H1 (cell line): ENCODE data around the gene CEP89. TPM values are rescaled to one million over a fixed set of nuclear protein-coding genes. Genes with fewer than 3 reads are reported as not detected.

Experiments
- CTCF ChIA-PET: fragments of 300-600 bp; sonication (Branson Sonifier 250); formaldehyde crosslinking; loops from one replicate; lab custom pipeline; 2021; ENCODE audit not compliant: partially characterized antibody; lab: Charles Lee
- POLR2A ChIA-PET: fragments of 300-600 bp; sonication (Branson Sonifier 250); formaldehyde crosslinking; loops from one replicate; lab custom pipeline; 2021; ENCODE audit warnings: inconsistent platforms; ENCODE audit not compliant: partially characterized antibody; lab: Charles Lee
- DNase-seq, 2 experiments: peaks; one replicate each; pipeline versions ENCODE4 v3.0.0 to v3.0.0-alpha.2; 2010 to 2022; ENCODE audit warnings: low spot score in 2 of 2, low read depth in 1 of 2, mixed read lengths in 1 of 2
- FAIRE-seq: peaks from 2 replicates; lab custom pipeline; 2011; peaks lifted over from hg19 to GRCh38; lab: Jason Lieb, UNC
- H2AFZ ChIP-seq: 2 replicates; pipeline ENCODE4 v1.8.1; 2012; ENCODE audit warnings: low read length, inconsistent platforms
- H2AK5ac ChIP-seq: 2 replicates; pipeline ENCODE4 v1.6.1; 2013; ENCODE audit warnings: low read depth, low read length
- H2BK120ac ChIP-seq: replicated peaks from 2 replicates; pipeline ENCODE3; 2013; ENCODE audit warnings: low read depth, low read length, inconsistent platforms
- H2BK12ac ChIP-seq: 2 replicates; pipeline ENCODE4 v1.6.1; 2013; ENCODE audit warnings: low read depth, low read length
- H2BK15ac ChIP-seq: 2 replicates; pipeline ENCODE4 v1.6.1; 2013; ENCODE audit warnings: low read length
- H2BK20ac ChIP-seq: 2 replicates; pipeline ENCODE4 v1.6.1; 2013; ENCODE audit warnings: low read length
- H2BK5ac ChIP-seq: 2 replicates; pipeline ENCODE4 v1.6.1; 2013; ENCODE audit warnings: low read depth, low read length
- H3K14ac ChIP-seq: 2 replicates; pipeline ENCODE4 v1.6.1; 2013; ENCODE audit warnings: inconsistent platforms; ENCODE audit not compliant: insufficient read length
- H3K18ac ChIP-seq: 2 replicates; pipeline ENCODE4 v1.6.1; 2013; ENCODE audit warnings: low read length; ENCODE audit errors: extremely low read depth
- H3K23ac ChIP-seq: 2 replicates; pipeline ENCODE4 v1.6.1; 2013; ENCODE audit warnings: inconsistent platforms; ENCODE audit not compliant: insufficient read length
- H3K23me2 ChIP-seq: 2 replicates; pipeline ENCODE4 v1.6.1; 2013; ENCODE audit warnings: low read depth, low read length
- H3K27ac ChIP-seq: 2 replicates; pipeline ENCODE4 v1.6.1; 2011; ENCODE audit warnings: low read depth, low read length, inconsistent platforms
- H3K27me3 ChIP-seq, 4 experiments: replicated peaks in 1 of 4; 1 replicate in 1 of 4; 2 replicates in 3 of 4; pipeline versions ENCODE4 v1.6.1 to v1.8.1; 2011 to 2013; ENCODE audit warnings: low read length in 3 of 4, mild to moderate bottlenecking in 3 of 4, inconsistent platforms in 2 of 4, mixed read lengths in 2 of 4, moderate library complexity in 1 of 4; ENCODE audit not compliant: control insufficient read depth in 3 of 4, insufficient read depth in 3 of 4; ENCODE audit errors: extremely low read depth in 1 of 4
- H3K36me3 ChIP-seq, 4 experiments: 2 replicates each; pipeline versions ENCODE4 v1.6.1 to v1.8.1; 2011 to 2013; ENCODE audit warnings: mild to moderate bottlenecking in 4 of 4, low read length in 3 of 4, moderate library complexity in 2 of 4, control low read depth in 1 of 4, inconsistent platforms in 1 of 4; ENCODE audit not compliant: insufficient read depth in 4 of 4, control insufficient read depth in 2 of 4
- H3K4ac ChIP-seq: replicated peaks from 2 replicates; pipeline ENCODE3; 2013; ENCODE audit warnings: low read length, low read depth, mixed read lengths, inconsistent platforms; ENCODE audit not compliant: insufficient read length
- H3K4me1 ChIP-seq, 4 experiments: replicated peaks in 1 of 4; 1 replicate in 1 of 4; 2 replicates in 3 of 4; pipeline versions ENCODE4 v1.6.1 to v1.8.1; 2011 to 2013; ENCODE audit warnings: low read length in 3 of 4, inconsistent platforms in 2 of 4, mixed read lengths in 1 of 4; ENCODE audit not compliant: insufficient read depth in 4 of 4, control insufficient read depth in 3 of 4
- H3K4me2 ChIP-seq, 2 experiments: 2 replicates each; pipeline versions ENCODE4 v1.6.1 to v1.8.1; 2011 to 2013; ENCODE audit warnings: low read depth in 2 of 2, low read length in 2 of 2, control low read depth in 1 of 2, inconsistent platforms in 1 of 2, mild to moderate bottlenecking in 1 of 2; ENCODE audit not compliant: insufficient read depth in 1 of 2
- H3K4me3 ChIP-seq, 4 experiments: fragments of 200-600, 300-600 bp in 1 of 4; sonication (generic), shearing (Covaris generic), sonication (Bioruptor Twin) in 1 of 4; 2 replicates each; pipeline versions ENCODE4 v1.5.1 to v1.8.1; 2011 to 2016; ENCODE audit warnings: low read length in 4 of 4, low read depth in 3 of 4, control low read depth in 2 of 4, inconsistent platforms in 2 of 4, mild to moderate bottlenecking in 2 of 4, mixed read lengths in 1 of 4, moderate library complexity in 1 of 4; ENCODE audit not compliant: insufficient read depth in 2 of 4; ENCODE audit errors: extremely low read depth in 1 of 4
- H3K56ac ChIP-seq: replicated peaks from 2 replicates; pipeline ENCODE3; 2013; ENCODE audit warnings: low read depth, mild to moderate bottlenecking, mixed read lengths, low read length, inconsistent platforms; ENCODE audit not compliant: insufficient read length
- H3K79me1 ChIP-seq: 2 replicates; pipeline ENCODE4 v1.6.1; 2013; ENCODE audit warnings: low read depth, low read length, control low read depth
- H3K79me2 ChIP-seq, 2 experiments: 2 replicates each; pipeline versions ENCODE4 v1.6.1 to v1.8.1; 2012 to 2013; ENCODE audit warnings: low read length in 2 of 2, mild to moderate bottlenecking in 2 of 2, inconsistent platforms in 1 of 2; ENCODE audit not compliant: insufficient read depth in 2 of 2, control insufficient read depth in 1 of 2
- H3K9ac ChIP-seq, 4 experiments: replicated peaks in 1 of 4; 1 replicate in 1 of 4; 2 replicates in 3 of 4; pipeline versions ENCODE4 v1.6.1 to v1.8.1; 2011 to 2013; ENCODE audit warnings: low read depth in 3 of 4, low read length in 3 of 4, control low read depth in 2 of 4, mild to moderate bottlenecking in 2 of 4, moderate library complexity in 2 of 4, inconsistent platforms in 1 of 4; ENCODE audit errors: extremely low read depth in 1 of 4
- H3K9me3 ChIP-seq, 2 experiments: 2 replicates each; pipeline versions ENCODE4 v1.6.1 to v1.8.1; 2012 to 2013; ENCODE audit warnings: mild to moderate bottlenecking in 2 of 2, moderate library complexity in 2 of 2, control low read depth in 1 of 2, inconsistent platforms in 1 of 2, low read depth in 1 of 2, low read length in 1 of 2, mixed read lengths in 1 of 2; ENCODE audit not compliant: insufficient read depth in 2 of 2
- H4K20me1 ChIP-seq, 2 experiments: replicated peaks in 1 of 2; 2 replicates each; pipeline versions ENCODE3 to v1.8.1; 2011 to 2013; ENCODE audit warnings: inconsistent platforms in 2 of 2, low read length in 2 of 2, mild to moderate bottlenecking in 1 of 2; ENCODE audit not compliant: insufficient read depth in 2 of 2, control insufficient read depth in 1 of 2
- H4K5ac ChIP-seq: 2 replicates; pipeline ENCODE4 v1.6.1; 2013; ENCODE audit warnings: low read length, low read depth, mixed read lengths, inconsistent platforms; ENCODE audit not compliant: insufficient read length
- H4K8ac ChIP-seq: 2 replicates; pipeline ENCODE4 v1.8.0; 2013; ENCODE audit warnings: mild to moderate bottlenecking, moderate library complexity, low read length, inconsistent platforms; ENCODE audit not compliant: insufficient read depth; ENCODE audit errors: extremely low read depth
- H4K91ac ChIP-seq: replicated peaks from 2 replicates; pipeline ENCODE3; 2013; ENCODE audit warnings: low read length, mixed read lengths, inconsistent platforms; ENCODE audit not compliant: insufficient read length
- RNF2 ChIP-seq: fragments of 200-900, 300-1000 bp; sonication (generic); IDR thresholded peaks from 2 replicates; pipeline ENCODE4 v1.7.1; 2016; ENCODE audit warnings: borderline replicate concordance, low read depth, mild to moderate bottlenecking, antibody characterized with exemption, low read length; ENCODE audit not compliant: poor library complexity, severe bottlenecking; ENCODE audit errors: missing control alignments
- SUZ12 ChIP-seq: fragments of 200-600 bp; sonication (generic); IDR thresholded peaks from 2 replicates; pipeline ENCODE4 v1.6.1; 2012; ENCODE audit warnings: mild to moderate bottlenecking, inconsistent platforms, low read length, moderate library complexity, mixed read lengths
- TAF1 ChIP-seq: IDR thresholded peaks from 2 replicates; pipeline ENCODE4 v1.6.1; 2011; ENCODE audit warnings: mild to moderate bottlenecking, low read depth, low read length
- USF2 ChIP-seq: IDR thresholded peaks from 2 replicates; pipeline ENCODE4 v1.6.1; 2011; ENCODE audit warnings: low read length, improper control_type of control experiment
- WGBS, 2 experiments: shearing (Covaris generic) in 1 of 2; methylation state at CpG; one replicate each; pipeline versions ENCODE4 v1.1.6 to v1.1.7; 2013 to 2015; ENCODE audit warnings: low lambda C conversion rate in 2 of 2, mixed read lengths in 2 of 2, inconsistent platforms in 1 of 2, low coverage in 1 of 2, missing lambda C conversion rate in 1 of 2; ENCODE audit not compliant: insufficient replicate concordance in 2 of 2, insufficient coverage in 1 of 2, insufficient read length in 1 of 2; ENCODE audit errors: extremely low coverage in 1 of 2, missing lambda C conversion rate in 1 of 2; 5-methylcytosine and 5-hydroxymethylcytosine counted together
- polyA plus RNA-seq, 7 experiments: library from polyadenylated mRNA; depleted of rRNA in 3 of 7; stranded (reverse) in 5 of 7; unstranded in 2 of 7; fragments of >200 nt in 5 of 7; fragments of 200-250 nt in 2 of 7; gene quantifications; 1 replicate in 5 of 7; 2 replicates in 1 of 7; 4 replicates in 1 of 7; pipeline versions ENCODE4 v1.2.1 to v1.2.3, GENCODE V29; 2011 to 2013; ENCODE audit warnings: missing spikeins in 2 of 7, mixed read lengths in 2 of 7
- total RNA-seq: library from RNA; stranded (reverse); fragmentation: NEBNext Ultra II Directional; extraction: Animal tissue kit (Norgen Biotek cat#: 25700); gene quantifications from 2 replicates; pipeline ENCODE4 v1.2.1, GENCODE V29; 2021

Gene CEP89
- total and polyA plus RNA-seq, 2 of the 8 experiments (the other 6 are each of a cell fraction or from before 2014, with no cell fraction given): 23.0 to 23.6 TPM

GRCh38 chr19:32988724-32989123, 17.0 kb upstream of the CEP89 start:
- peaks cover 0 to 31% (median 13%) of the 10 kb centered on the region in 4 experiments; a peak in 6 of 8 replicates for H3K36me3 ChIP-seq
- H3K56ac ChIP-seq: no peak overlapping the region
- no peak overlapping the region for H2AFZ ChIP-seq
- no peak overlapping the region for H2BK12ac ChIP-seq
- CTCF ChIA-PET: no interaction called here
- no peak overlapping the region for H2BK15ac ChIP-seq
- POLR2A ChIA-PET: no interaction called here
- no peak overlapping the region for H4K91ac ChIP-seq
- no peaks in the 10 kb centered on the region for H3K79me2 ChIP-seq
- H3K9me3 ChIP-seq: no peaks in the 10 kb centered on the region
- H3K9ac ChIP-seq: no peak overlapping the region
- H3K18ac ChIP-seq: no peak overlapping the region
- no peak overlapping the region for H3K23ac ChIP-seq
- H2BK120ac ChIP-seq: no peak overlapping the region
- H4K5ac ChIP-seq: no peak overlapping the region
- no peak overlapping the region for H3K27ac ChIP-seq
- H3K79me1 ChIP-seq: no peaks in the 10 kb centered on the region
- no peak overlapping the region for H3K4me2 ChIP-seq
- 96% methylated on average over 4 of the region's 5 CpGs; no CpG with 5 or more reads in 1 of the 2 experiments for WGBS, 2 experiments
- H2BK20ac ChIP-seq: no peak overlapping the region
- H3K4me1 ChIP-seq: no peaks in the 10 kb centered on the region
- no peak overlapping the region for H3K4ac ChIP-seq
- no peaks in the 10 kb centered on the region for H3K27me3 ChIP-seq
- no peak overlapping the region for H2AK5ac ChIP-seq
- no peak overlapping the region for H2BK5ac ChIP-seq
- DNase-seq: no peak
- H4K20me1 ChIP-seq: no peaks in the 10 kb centered on the region
- no peaks in the 10 kb centered on the region for H3K23me2 ChIP-seq
- H4K8ac ChIP-seq: no peak overlapping the region
- H3K4me3 ChIP-seq: no peak overlapping the region
- no peak overlapping the region for H3K14ac ChIP-seq
- no peak for FAIRE-seq
- TF ChIP-seq TAF1 (no peak), SUZ12 (no peak), USF2 (no peak), RNF2 (no peak)
